ENCODE data around the gene SLC5A9. TPM values are rescaled to one million over a fixed set of nuclear protein-coding genes. Genes with fewer than 3 reads are reported as not detected.

Gene SLC5A9
- polyA plus RNA-seq, 6 donors from 2014 or later: 0.77 to 1.5 (median 1.0) TPM; not detected in 2

Other genes with a start within 250 kb of the SLC5A9 start
- gene TRABD2B, start 225.3 kb upstream of the SLC5A9 start, polyA plus RNA-seq (ENCODE audit: low read depth in 6 of 6): not detected
- 1 to 10 TPM; 1.7 to 2.9 (median 2.5) TPM for gene SPATA6, start 249.5 kb downstream of the SLC5A9 start, polyA plus RNA-seq (ENCODE audit: low read depth in 6 of 6)